Astrocyte of the cerebellum (primary cell): ENCODE data around the gene APIP.

Experiments used
- DNase-seq: peaks from one replicate; pipeline ENCODE4 v3.0.0-alpha.2; 2011; ENCODE audit warnings: low read depth
- H3K4me3 ChIP-seq: 2 replicates; pipeline ENCODE4 v1.5.1; 2011; ENCODE audit warnings: mild to moderate bottlenecking, low read depth, low read length, moderate library complexity
- in situ Hi-C: cut with HindIII; loops from 2 replicates; pipeline ENCODE4 v1.10.0; 2017; ENCODE audit warnings: low sequenced_read_pairs
- TF ChIP-seq, protein P1 (sequence below): IDR thresholded peaks from 2 replicates; pipeline ENCODE4 v1.5.1; 2012; ENCODE audit warnings: low read length, low read depth, moderate library complexity, mild to moderate bottlenecking; ENCODE audit errors: missing control alignments

The APIP gene

DNA sequence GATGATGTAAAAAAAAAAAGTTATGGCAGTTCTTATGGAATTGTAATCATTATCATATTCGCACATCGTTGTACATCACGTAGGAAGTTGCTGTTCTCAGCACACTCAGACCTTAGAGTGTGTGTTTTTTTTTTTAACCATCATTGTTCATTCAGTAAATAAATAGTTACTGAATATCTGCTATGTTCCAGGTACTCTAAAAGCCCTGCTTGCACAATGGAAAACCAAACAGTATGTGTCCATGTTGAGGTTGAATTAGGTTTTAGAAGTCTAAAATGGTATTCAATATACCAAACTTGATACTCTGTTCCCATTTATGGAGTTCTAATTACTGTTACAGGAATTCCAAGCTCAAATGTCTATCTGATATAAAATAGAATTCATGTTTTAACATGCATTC, 41.4 kb upstream of the APIP start:
- TF ChIP-seq, protein P1, sequence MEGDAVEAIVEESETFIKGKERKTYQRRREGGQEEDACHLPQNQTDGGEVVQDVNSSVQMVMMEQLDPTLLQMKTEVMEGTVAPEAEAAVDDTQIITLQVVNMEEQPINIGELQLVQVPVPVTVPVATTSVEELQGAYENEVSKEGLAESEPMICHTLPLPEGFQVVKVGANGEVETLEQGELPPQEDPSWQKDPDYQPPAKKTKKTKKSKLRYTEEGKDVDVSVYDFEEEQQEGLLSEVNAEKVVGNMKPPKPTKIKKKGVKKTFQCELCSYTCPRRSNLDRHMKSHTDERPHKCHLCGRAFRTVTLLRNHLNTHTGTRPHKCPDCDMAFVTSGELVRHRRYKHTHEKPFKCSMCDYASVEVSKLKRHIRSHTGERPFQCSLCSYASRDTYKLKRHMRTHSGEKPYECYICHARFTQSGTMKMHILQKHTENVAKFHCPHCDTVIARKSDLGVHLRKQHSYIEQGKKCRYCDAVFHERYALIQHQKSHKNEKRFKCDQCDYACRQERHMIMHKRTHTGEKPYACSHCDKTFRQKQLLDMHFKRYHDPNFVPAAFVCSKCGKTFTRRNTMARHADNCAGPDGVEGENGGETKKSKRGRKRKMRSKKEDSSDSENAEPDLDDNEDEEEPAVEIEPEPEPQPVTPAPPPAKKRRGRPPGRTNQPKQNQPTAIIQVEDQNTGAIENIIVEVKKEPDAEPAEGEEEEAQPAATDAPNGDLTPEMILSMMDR, result no peak
- H3K4me3 ChIP-seq, result no peak overlapping the region
- DNase-seq, result no peak
- in situ Hi-C loops, result no loop called here

DNA sequence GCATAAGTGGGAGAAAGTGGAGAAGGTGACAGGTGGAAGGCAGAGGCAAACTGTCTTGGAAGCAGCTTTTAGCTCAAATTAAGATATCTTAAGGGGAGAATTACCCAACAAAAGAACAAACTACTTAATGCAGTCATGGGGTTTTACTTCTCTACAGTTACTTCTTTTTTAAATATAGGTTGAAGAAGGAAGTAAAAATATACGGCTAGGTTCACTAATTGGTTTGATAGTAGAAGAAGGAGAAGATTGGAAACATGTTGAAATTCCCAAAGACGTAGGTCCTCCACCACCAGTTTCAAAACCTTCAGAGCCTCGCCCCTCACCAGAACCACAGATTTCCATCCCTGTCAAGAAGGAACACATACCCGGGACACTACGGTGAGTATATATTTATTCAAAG, 41.0 kb upstream of the APIP start:
- TF ChIP-seq, protein P1, result no peak
- in situ Hi-C loops, result no loop called here
- no peak for DNase-seq
- no peak overlapping the region for H3K4me3 ChIP-seq

DNA sequence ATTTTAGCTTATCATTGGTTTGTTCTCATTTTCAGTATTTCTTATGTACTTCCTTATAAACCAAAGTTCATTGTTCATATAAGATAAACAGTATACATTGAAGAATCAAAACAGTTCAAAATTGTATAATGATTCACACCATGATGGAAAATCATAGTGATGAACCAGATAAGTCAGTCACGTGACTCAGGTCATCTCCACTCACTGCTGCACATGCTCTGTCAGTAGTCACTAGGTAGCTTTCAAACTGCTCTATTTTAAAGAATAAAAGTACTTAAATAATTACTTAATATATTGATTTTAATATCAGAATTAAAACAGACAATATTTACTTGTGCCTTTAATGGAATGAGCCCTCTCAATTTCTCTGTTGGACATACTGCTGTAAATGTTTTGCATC, 37.8 kb upstream of the APIP start:
- DNase-seq, result no peak
- TF ChIP-seq, protein P1, result no peak
- no peak overlapping the region for H3K4me3 ChIP-seq
- in situ Hi-C loops, result no loop called here

DNA sequence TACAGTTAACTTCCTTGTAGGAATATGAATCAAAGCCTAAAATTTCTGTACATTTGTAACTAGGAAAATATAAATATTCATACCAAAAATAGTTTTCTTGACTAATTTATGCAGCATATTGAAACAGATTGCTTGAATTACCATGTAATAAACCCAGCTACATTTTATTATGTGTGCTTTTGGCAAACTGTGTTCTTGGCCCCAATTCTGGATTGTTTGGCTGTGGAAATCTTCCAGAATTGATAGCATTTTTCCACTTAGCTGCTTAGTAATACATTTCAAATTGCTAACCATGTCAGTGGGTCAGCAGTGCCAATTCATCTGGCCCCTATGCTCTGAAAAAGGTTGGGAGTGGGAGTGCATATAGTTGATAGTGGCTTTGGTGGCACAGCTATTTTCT, 32.5 kb upstream of the APIP start:
- DNase-seq, result peak; percentile 20
- in situ Hi-C loops, result no loop called here
- H3K4me3 ChIP-seq, result no peak overlapping the region
- TF ChIP-seq, protein P1, result no peak

DNA sequence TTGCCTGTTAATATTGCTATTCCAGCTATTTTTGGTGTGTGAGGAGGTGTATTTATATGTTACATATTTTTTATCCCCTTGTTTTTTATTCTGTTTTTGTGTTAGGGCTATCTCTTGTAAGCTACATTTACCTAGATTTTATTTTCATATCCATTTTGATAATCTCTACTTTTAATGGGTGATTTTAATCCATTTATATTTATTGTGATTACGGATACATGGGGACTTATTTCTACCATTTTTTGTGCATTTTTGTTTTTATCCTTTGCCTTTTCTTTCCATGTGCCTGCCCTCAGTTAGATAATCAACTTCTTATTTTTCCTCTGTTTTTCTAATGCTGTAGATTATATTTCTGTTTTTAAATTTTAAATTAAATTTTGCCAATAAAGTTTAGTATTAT, 28.5 kb upstream of the APIP start:
- in situ Hi-C loops, result no loop called here
- no peak for DNase-seq
- TF ChIP-seq, protein P1, result no peak
- no peak overlapping the region for H3K4me3 ChIP-seq

DNA sequence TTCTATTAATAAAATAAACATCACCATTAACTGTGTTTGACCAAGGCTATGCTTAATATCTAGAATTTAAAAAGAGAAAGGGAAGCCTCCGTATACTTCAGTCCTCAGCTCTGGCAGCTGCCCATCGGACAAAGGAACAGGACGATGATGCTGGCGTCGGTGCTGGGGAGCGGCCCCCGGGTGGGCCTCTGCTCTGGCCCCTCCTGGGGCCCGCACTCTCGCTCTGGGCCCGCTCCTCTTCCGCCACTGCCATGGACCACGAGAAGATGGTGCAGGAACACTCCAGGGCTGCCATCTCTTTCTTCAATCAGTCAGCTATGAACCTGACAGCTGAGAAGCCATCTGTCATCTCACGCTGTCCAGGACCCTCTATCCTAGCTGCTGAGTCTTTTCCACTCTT, 25.5 kb upstream of the APIP start:
- H3K4me3 ChIP-seq, result no peak overlapping the region
- in situ Hi-C loops, result no loop called here
- no peak for DNase-seq
- TF ChIP-seq, protein P1, result no peak
